ENCODE measurements around the gene SELENOF. TPM values are rescaled to one million over a fixed set of nuclear protein-coding genes. Genes with fewer than 3 reads are reported as not detected.

The SELENOF gene
- total and polyA plus RNA-seq, 2 of the 4 experiments (the other 2 are of a cell fraction) = 60.0 to 153 TPM

- Histone ChIP-seq H3K4me3 (ENCODE audit: insufficient read depth, low read depth, low read length) (no peak overlapping the region), H3K14ac (replicated peaks; ENCODE audit: low read depth, low read length) (no peak overlapping the region), H4K91ac (ENCODE audit: insufficient read depth, low read depth, low read length) (no peak overlapping the region), H4K8ac (ENCODE audit: low read depth in 2 of 2, low read length in 2 of 2) (no peak overlapping the region), H2AFZ (replicated peaks; ENCODE audit: low read length, poor library complexity) (no peak overlapping the region), H3K23ac (ENCODE audit: low read depth, low read length) (no peak overlapping the region), H2AK5ac (ENCODE audit: low read depth, low read length) (no peak overlapping the region), H4K5ac (ENCODE audit: low read depth, low read length) (no peak overlapping the region), H3K4me2 (ENCODE audit: low read depth, low read length) (no peak overlapping the region), H2BK15ac (ENCODE audit: low read depth, low read length) (no peak overlapping the region), H3K4ac (ENCODE audit: low read depth, low read length) (no peak overlapping the region), H4K20me1 (ENCODE audit: insufficient read depth, low read length) (no peaks in the 10 kb centered on the region), H3K9ac (ENCODE audit: low read depth, low read length) (no peak overlapping the region), H3K36me3 (ENCODE audit: control insufficient read depth, insufficient read depth, low read length) (no peaks in the 10 kb centered on the region), H2BK120ac (ENCODE audit: low read depth, low read length) (no peak overlapping the region), H3K27me3 (ENCODE audit: control insufficient read depth, insufficient read depth, low read length) (no peaks in the 10 kb centered on the region), H3K4me1 (ENCODE audit: control insufficient read depth, insufficient read depth, low read length) (peaks cover 4% of the 10 kb centered on the region; the same call in 1 of the 2 replicates), H3K79me1 (ENCODE audit: low read depth in 1 of 2, low read length in 2 of 2) (no peaks in the 10 kb centered on the region), H3K18ac (ENCODE audit: low read depth, low read length) (no peak overlapping the region), H3K9me1 (ENCODE audit: insufficient read depth, low read length) (no peaks in the 10 kb centered on the region), H2AK9ac (replicated peaks; ENCODE audit: low read depth, low read length, poor library complexity) (no peak overlapping the region), H3K27ac (ENCODE audit: insufficient read depth, low read length) (no peak overlapping the region), H2BK20ac (ENCODE audit: low read depth, low read length) (no peak overlapping the region), H2BK5ac (ENCODE audit: low read depth, low read length, poor library complexity, severe bottlenecking) (no peak overlapping the region), H3K56ac (ENCODE audit: extremely low read depth, insufficient read depth, low read length) (no peak overlapping the region), H3K9me3 (ENCODE audit: control insufficient read depth, insufficient read depth, low read length) (no peaks in the 10 kb centered on the region)
- in situ Hi-C loops (cut with MboI; ENCODE audit: low sequenced_read_pairs) (no loop called here), dilution Hi-C loops (cut with HindIII; ENCODE audit: low sequenced_read_pairs, unreplicated experiment) (no loop called here), intact Hi-C loops (cut with micrococcal nuclease) (no loop called here)
- POLR2A ChIA-PET (ENCODE audit: unreplicated experiment) = no interaction called here
- TF ChIP-seq MAFK (IDR thresholded peaks at IDR 0.05; ENCODE audit: low read depth, low read length) = no peak
- TF ChIP-seq RCOR1 (IDR thresholded peaks at IDR 0.05; ENCODE audit: insufficient replicate concordance, low read length) = no peak
- TF ChIP-seq SMC3 (IDR thresholded peaks at IDR 0.05; ENCODE audit: low read depth, low read length) = no peak
- TF ChIP-seq, protein P1, sequence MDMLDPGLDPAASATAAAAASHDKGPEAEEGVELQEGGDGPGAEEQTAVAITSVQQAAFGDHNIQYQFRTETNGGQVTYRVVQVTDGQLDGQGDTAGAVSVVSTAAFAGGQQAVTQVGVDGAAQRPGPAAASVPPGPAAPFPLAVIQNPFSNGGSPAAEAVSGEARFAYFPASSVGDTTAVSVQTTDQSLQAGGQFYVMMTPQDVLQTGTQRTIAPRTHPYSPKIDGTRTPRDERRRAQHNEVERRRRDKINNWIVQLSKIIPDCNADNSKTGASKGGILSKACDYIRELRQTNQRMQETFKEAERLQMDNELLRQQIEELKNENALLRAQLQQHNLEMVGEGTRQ (IDR thresholded peaks at IDR 0.05; ENCODE audit: low read depth, low read length) = no peak
- TF ChIP-seq CHD1 (IDR thresholded peaks at IDR 0.05; ENCODE audit: low read depth, low read length) = no peak
- no peak for TF ChIP-seq FOS (IDR thresholded peaks at IDR 0.05; ENCODE audit: low read depth, low read length)
- no peak for TF ChIP-seq CEBPB (IDR thresholded peaks at IDR 0.05; ENCODE audit: low read depth, low read length)
- WGBS, 2 experiments (ENCODE audit: extremely low coverage in 2 of 2, insufficient read length in 1 of 2) = 96% methylated on average over 4 of the region's 6 CpGs; no CpG with 5 or more reads in 1 of the 2 experiments
- DNase-seq (no peak), ATAC-seq (ENCODE audit: low read depth) (no peak)
- BruUV-seq (replicated peaks) = no TSS peak
- CTCF ChIA-PET = interaction anchor here (0.6 kb wide), 1 partner anchor 18 kb away, joined by 4 read pairs; no protein-coding TSS in a partner anchor
Observed at GRCh38 chr1:86856196-86856595, 57.7 kb downstream of the SELENOF start.

Measured in IMR-90 (cell line).